Fibroblast of the aortic adventitia (primary cell): Measurements from ENCODE around the gene ABCC8. TPM values are rescaled to one million over a fixed set of nuclear protein-coding genes. Genes with fewer than 3 reads are reported as not detected.

Experiments
- DNase-seq: peaks from one replicate; pipeline ENCODE4 v3.0.0-alpha.2; 2010; ENCODE audit warnings: low read depth
- H3K4me3 ChIP-seq: 2 replicates; pipeline ENCODE4 v1.5.1; 2011; ENCODE audit warnings: low read depth, mild to moderate bottlenecking, control low read depth, low read length, moderate library complexity
- CTCF ChIP-seq: IDR thresholded peaks from 2 replicates; pipeline ENCODE4 v1.5.1; 2011; ENCODE audit warnings: mild to moderate bottlenecking, low read length, control low read depth, inconsistent platforms; ENCODE audit not compliant: insufficient read depth
- total RNA-seq: library from RNA; depleted of rRNA; stranded (reverse); fragments of >200 nt; gene quantifications from 2 replicates; pipeline ENCODE4 v1.2.3, GENCODE V29; 2012; ENCODE audit warnings: low replicate concordance

Gene ABCC8
- total RNA-seq, 1 donor, result not detected

- no peak for TF ChIP-seq CTCF
- DNase-seq, result no peak
- peak overlapping the region; percentile 80 for H3K4me3 ChIP-seq
Measured at GRCh38 chr11:17353821-17354600, 122.6 kb downstream of the ABCC8 start.

- DNase-seq, result peak; percentile 74
- TF ChIP-seq CTCF, result no peak
- H3K4me3 ChIP-seq, result peak overlapping the region; percentile 80
Measured at GRCh38 chr11:17352950-17353820, 123.5 kb downstream of the ABCC8 start.

- DNase-seq, result peak; percentile 72
- H3K4me3 ChIP-seq, result peak within 1 kb of the TSS; percentile 80
- no peak for TF ChIP-seq CTCF
Measured at GRCh38 chr11:17351510-17352176, 125.0 kb downstream of the ABCC8 start, which contains the start of gene NCR3LG1. NCR3LG1 (plus strand) TSS chr11:17351800; CDS start chr11:17351970, 170 bp downstream.

GRCh38 chr11:17351172-17351509 lies 125.5 kb downstream of the ABCC8 start:
- H3K4me3 ChIP-seq, result peak overlapping the region; percentile 70
- TF ChIP-seq CTCF, result peak; percentile 31

GRCh38 chr11:17350455-17351171 lies 126.0 kb downstream of the ABCC8 start:
- no peak overlapping the region for H3K4me3 ChIP-seq
- DNase-seq, result no peak
- no peak for TF ChIP-seq CTCF

More at GRCh38 chr11:17351172-17351509, 125.5 kb downstream of the ABCC8 start:
- no peak for DNase-seq

- TF ChIP-seq CTCF, result no peak
- DNase-seq, result no peak
- H3K4me3 ChIP-seq, result no peak overlapping the region
Measured at GRCh38 chr11:17347676-17348075, 129.0 kb downstream of the ABCC8 start.
